Central memory CD8-positive, alpha-beta T cell (primary cell): ENCODE measurements around the gene TTLL8.

Experiments used
- ATAC-seq: fragments of 150-1000 bp; cut with Tn5 transposase; replicated peaks from 2 replicates; pipeline ENCODE4 v1.10.0; 2022; ENCODE audit warnings: mild to moderate bottlenecking, moderate FRiP score, moderate number of reproducible peaks; ENCODE audit not compliant: poor library complexity, severe bottlenecking; ENCODE audit errors: extremely low read depth
- DNase-seq, 2 donors: peaks; one replicate each; pipeline ENCODE4 v3.0.0; 2021; ENCODE audit warnings: low spot score in 2 of 2
- H3K27ac Mint-ChIP-seq: one replicate; pipeline ENCODE4 v1.8.0; 2022; ENCODE audit warnings: low read depth, mild to moderate bottlenecking, moderate library complexity, mixed read lengths
- H3K27me3 Mint-ChIP-seq: one replicate; pipeline ENCODE4 v1.8.0; 2022; ENCODE audit warnings: mixed read lengths
- H3K36me3 Mint-ChIP-seq: one replicate; pipeline ENCODE4 v1.8.0; 2022; ENCODE audit warnings: mild to moderate bottlenecking, moderate library complexity, mixed read lengths; ENCODE audit not compliant: insufficient read depth
- H3K4me1 Mint-ChIP-seq: one replicate; pipeline ENCODE4 v1.8.0; 2022; ENCODE audit warnings: mixed read lengths
- H3K4me3 Mint-ChIP-seq: one replicate; pipeline ENCODE4 v1.8.0; 2022; ENCODE audit warnings: mild to moderate bottlenecking, moderate library complexity, mixed read lengths
- H3K9me3 Mint-ChIP-seq: one replicate; pipeline ENCODE4 v1.8.0; 2022; ENCODE audit warnings: mixed read lengths

TTLL8 gene

DNA sequence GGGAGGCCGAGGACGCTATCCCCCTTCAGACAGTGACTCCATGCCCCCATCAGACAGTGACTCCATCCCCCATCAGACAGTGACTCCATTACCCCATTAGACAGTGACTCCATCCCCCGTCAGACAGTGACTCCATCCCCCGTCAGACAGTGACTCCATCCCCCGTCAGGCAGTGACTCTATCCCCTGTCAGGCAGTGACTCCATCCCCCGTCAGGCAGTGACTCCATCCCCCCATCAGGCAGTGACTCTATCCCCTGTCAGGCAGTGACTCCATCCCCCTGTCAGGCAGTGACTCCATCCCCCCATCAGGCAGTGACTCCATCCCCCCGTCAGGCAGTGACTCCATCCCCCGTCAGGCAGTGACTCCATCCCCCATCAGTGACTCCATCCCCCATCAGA lies 9.1 kb upstream of the TTLL8 start:
- no peaks in the 10 kb centered on the region for H3K9me3 Mint-ChIP-seq
- H3K4me3 Mint-ChIP-seq: no peak overlapping the region
- H3K27ac Mint-ChIP-seq: no peak overlapping the region
- DNase-seq (no peak), ATAC-seq (no peak)
- H3K27me3 Mint-ChIP-seq: no peaks in the 10 kb centered on the region
- no peaks in the 10 kb centered on the region for H3K4me1 Mint-ChIP-seq
- peaks cover 2% of the 10 kb centered on the region for H3K36me3 Mint-ChIP-seq

- H3K27me3 Mint-ChIP-seq: no peaks in the 10 kb centered on the region
- no peaks in the 10 kb centered on the region for H3K36me3 Mint-ChIP-seq
- DNase-seq (no peak), ATAC-seq (no peak)
- H3K9me3 Mint-ChIP-seq: no peaks in the 10 kb centered on the region
- no peaks in the 10 kb centered on the region for H3K4me1 Mint-ChIP-seq
- H3K4me3 Mint-ChIP-seq: no peak overlapping the region
- H3K27ac Mint-ChIP-seq: no peak overlapping the region
Measured at GRCh38 chr22:50064453-50064852, 6.4 kb upstream of the TTLL8 start.

GRCh38 chr22:50063589-50064393 lies 5.7 kb upstream of the TTLL8 start:
- Mint-ChIP-seq H3K36me3 (no peaks in the 10 kb centered on the region), H3K4me3 (no peak overlapping the region), H3K27ac (no peak overlapping the region), H3K27me3 (no peaks in the 10 kb centered on the region), H3K9me3 (no peaks in the 10 kb centered on the region), H3K4me1 (no peaks in the 10 kb centered on the region)
- no peak for DNase-seq
- no peak for ATAC-seq

DNA sequence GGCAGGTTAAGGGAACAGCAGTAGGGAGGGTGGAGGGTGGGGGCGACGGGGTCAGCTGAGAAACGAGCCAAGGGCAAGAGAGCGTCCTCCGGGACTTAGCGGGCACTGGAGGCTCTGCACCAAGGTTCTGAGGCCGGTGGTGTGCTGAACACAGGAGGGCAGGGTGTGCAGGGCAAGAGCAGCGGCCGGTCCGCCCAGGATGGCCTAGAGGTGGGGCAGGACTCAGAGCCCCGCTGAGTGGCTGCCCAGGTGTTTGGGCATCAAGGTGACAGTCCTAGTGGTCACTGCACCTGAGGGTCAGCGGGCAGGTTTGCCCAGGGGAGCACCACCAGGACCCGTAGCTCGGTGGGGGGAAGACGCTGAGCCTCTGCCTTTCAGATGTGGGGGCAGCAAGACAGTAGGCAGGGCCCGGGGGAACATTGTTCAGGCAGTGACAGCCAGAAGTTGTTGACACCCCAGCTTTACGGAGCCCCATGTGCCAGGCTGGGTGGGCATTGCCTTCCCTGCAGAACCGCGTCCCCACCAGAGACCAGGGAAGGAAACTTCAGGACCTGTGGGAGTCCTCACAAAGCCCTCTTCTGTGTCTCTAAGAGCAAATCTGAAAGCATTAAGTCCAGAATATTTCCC lies 4.5 kb upstream of the TTLL8 start:
- H3K36me3 Mint-ChIP-seq: no peaks in the 10 kb centered on the region
- H3K9me3 Mint-ChIP-seq: no peaks in the 10 kb centered on the region
- no peak overlapping the region for H3K27ac Mint-ChIP-seq
- no peaks in the 10 kb centered on the region for H3K4me1 Mint-ChIP-seq
- ATAC-seq (no peak), DNase-seq (no peak)
- H3K4me3 Mint-ChIP-seq: no peak overlapping the region
- peaks cover 3% of the 10 kb centered on the region for H3K27me3 Mint-ChIP-seq

DNA sequence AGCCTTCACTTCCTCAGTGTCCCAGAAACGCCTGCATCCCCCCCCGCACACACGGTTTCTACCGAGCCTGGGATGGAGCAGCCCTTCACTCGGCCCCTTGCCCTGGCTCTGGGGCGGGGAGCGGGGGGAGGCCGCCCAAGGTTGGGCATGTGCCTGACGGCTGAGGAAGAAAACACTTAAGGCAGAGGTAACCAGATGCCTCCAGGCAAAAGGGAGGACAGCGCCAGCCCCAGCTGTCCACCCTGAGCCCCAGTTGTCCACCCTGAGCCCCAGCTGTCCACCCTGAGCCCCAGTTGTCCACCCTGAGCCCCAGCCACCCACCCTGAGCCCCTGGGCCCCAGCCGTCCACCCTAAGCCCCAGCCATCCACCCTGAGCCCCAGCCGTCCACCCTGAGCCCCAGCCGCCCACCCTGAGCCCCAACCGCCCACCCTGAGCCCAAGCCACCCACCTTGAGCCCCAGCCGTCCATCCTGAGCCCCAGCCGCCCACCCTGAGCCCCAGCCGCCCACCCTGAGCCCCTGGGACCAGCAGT lies 3.8 kb upstream of the TTLL8 start:
- Mint-ChIP-seq H3K36me3 (no peaks in the 10 kb centered on the region), H3K27me3 (peaks cover 10% of the 10 kb centered on the region), H3K9me3 (no peaks in the 10 kb centered on the region), H3K27ac (no peak overlapping the region), H3K4me1 (no peaks in the 10 kb centered on the region), H3K4me3 (no peak overlapping the region)
- ATAC-seq: no peak
- no peak for DNase-seq

- Mint-ChIP-seq H3K9me3 (no peaks in the 10 kb centered on the region), H3K27ac (no peak overlapping the region), H3K4me1 (no peaks in the 10 kb centered on the region), H3K4me3 (no peak overlapping the region), H3K27me3 (peaks cover 16% of the 10 kb centered on the region), H3K36me3 (no peaks in the 10 kb centered on the region)
- no peak for ATAC-seq
- no peak for DNase-seq
Measured at GRCh38 chr22:50061141-50061823, 3.2 kb upstream of the TTLL8 start.

DNA sequence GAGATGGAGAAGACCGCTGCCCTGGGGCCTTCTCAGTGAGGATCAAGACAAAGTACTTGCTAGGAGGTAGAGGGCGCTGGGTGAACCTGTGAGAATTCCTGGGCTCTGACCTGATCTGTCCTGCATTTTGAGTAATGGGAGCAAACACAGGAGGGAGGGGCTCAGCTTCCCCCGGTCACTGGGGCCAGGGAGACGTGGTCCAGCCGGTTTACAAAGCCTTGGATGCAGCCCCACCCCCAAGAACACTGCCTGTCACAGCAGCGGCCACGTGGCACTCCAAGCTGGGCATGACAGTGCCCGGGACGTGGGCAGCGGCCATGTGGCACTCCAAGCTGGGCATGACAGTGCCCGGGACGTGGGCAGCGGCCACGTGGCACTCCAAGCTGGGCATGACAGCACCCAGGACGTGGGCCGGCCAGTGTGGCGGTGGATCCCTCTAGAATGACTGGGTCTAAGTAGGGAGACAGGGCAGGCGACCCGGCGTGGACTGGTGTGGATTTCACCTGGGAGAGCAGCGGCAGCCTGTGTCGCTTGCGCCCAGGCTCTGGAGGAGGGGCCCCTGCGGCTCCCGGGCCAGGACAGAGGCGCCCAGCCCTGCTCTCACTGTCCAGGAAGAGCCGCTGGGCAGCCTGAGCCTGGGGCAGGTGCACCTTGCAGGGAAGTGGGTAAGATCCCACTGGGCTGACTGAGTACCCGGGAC lies 2.5 kb upstream of the TTLL8 start:
- Mint-ChIP-seq H3K4me3 (no peak overlapping the region), H3K4me1 (no peaks in the 10 kb centered on the region), H3K36me3 (no peaks in the 10 kb centered on the region), H3K27ac (no peak overlapping the region), H3K27me3 (peaks cover 23% of the 10 kb centered on the region), H3K9me3 (no peaks in the 10 kb centered on the region)
- ATAC-seq (no peak), DNase-seq (no peak)

DNA sequence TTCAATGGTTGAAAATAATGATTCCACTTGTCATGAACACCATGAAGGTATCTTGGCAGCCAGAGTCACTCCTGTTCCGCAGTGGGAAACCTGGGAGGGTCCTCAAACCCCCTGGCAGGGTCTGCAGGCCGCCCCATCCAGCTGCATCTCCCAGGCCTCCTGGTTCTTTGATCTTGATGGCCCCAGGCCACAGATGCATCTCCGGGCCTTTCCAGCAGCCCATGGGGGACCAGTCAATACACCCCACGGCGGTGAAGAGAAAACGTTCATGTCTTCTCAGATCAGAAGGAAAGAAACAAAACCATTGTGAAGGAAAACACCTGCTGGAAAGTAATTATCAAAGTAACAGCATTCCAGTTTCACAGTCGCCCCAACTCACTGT lies 1.8 kb upstream of the TTLL8 start:
- Mint-ChIP-seq H3K4me3 (no peak overlapping the region), H3K27ac (no peak overlapping the region)
- ATAC-seq: no peak

GRCh38 chr22:50058906-50059880 lies 1.1 kb upstream of the TTLL8 start:
- no peak for DNase-seq
- Mint-ChIP-seq H3K9me3 (no peaks in the 10 kb centered on the region), H3K4me1 (no peaks in the 10 kb centered on the region), H3K27me3 (peaks cover 30% of the 10 kb centered on the region), H3K27ac (no peak overlapping the region), H3K36me3 (no peaks in the 10 kb centered on the region), H3K4me3 (no peak overlapping the region)
- no peak for ATAC-seq

More for the DNA sequence above, 1.8 kb upstream of the TTLL8 start:
- Mint-ChIP-seq H3K4me1 (no peaks in the 10 kb centered on the region), H3K36me3 (no peaks in the 10 kb centered on the region), H3K9me3 (no peaks in the 10 kb centered on the region), H3K27me3 (peaks cover 29% of the 10 kb centered on the region)
- no peak for DNase-seq

- ATAC-seq (no peak), DNase-seq (no peak)
- Mint-ChIP-seq H3K36me3 (no peaks in the 10 kb centered on the region), H3K4me3 (no peak overlapping the region), H3K9me3 (no peaks in the 10 kb centered on the region), H3K27me3 (peaks cover 37% of the 10 kb centered on the region), H3K4me1 (no peaks in the 10 kb centered on the region), H3K27ac (no peak overlapping the region)
Measured at GRCh38 chr22:50057278-50058060, 629 bp downstream of the TTLL8 start.
